Measurements from ENCODE around the gene ITGBL1. TPM values are rescaled to one million over a fixed set of nuclear protein-coding genes. Genes with fewer than 3 reads are reported as not detected.

Gene ITGBL1
- total RNA-seq, 2 experiments from 2014 or later: not detected

- no peaks in the 10 kb centered on the region for H3K4me1 ChIP-seq (ENCODE audit: insufficient read depth, low read length)
- no peak overlapping the region for H3K27ac Mint-ChIP-seq
- no peaks in the 10 kb centered on the region for H3K4me1 Mint-ChIP-seq (ENCODE audit: low read depth)
- no peaks in the 10 kb centered on the region for H3K27me3 ChIP-seq (ENCODE audit: control insufficient read depth in 1 of 2, insufficient read depth in 2 of 2, low read length in 2 of 2)
- ChIA-PET CTCF (no interaction called here), POLR2A (no interaction called here)
- ATAC-seq (ENCODE audit: poor library complexity): no peak
- peaks cover 13% of the 10 kb centered on the region for H3K27me3 Mint-ChIP-seq
- H3K36me3 ChIP-seq (ENCODE audit: insufficient read depth, low read length): no peaks in the 10 kb centered on the region
- no peak overlapping the region for H3K4me3 Mint-ChIP-seq
- H3K36me3 Mint-ChIP-seq (ENCODE audit: low read depth): no peaks in the 10 kb centered on the region
- H3K4me3 ChIP-seq (ENCODE audit: low read length): no peak overlapping the region
- intact Hi-C loops (cut with DNase I, micrococcal nuclease): no loop called here
- no peak overlapping the region for H3K27ac ChIP-seq (ENCODE audit: low read depth in 1 of 2, low read length in 2 of 2)
- DNase-seq: no peak
- H3K9me3 ChIP-seq (ENCODE audit: control insufficient read depth in 1 of 2, insufficient read depth in 1 of 2, low read length in 2 of 2): no peaks in the 10 kb centered on the region
- H3K9me3 Mint-ChIP-seq: no peaks in the 10 kb centered on the region
- no peak for TF ChIP-seq CTCF (IDR thresholded peaks at IDR 0.05)
Measured at GRCh38 chr13:101552286-101552685, 99.8 kb downstream of the ITGBL1 start.

GRCh38 chr13:101552786-101553185 is 100.3 kb downstream of the ITGBL1 start:
- POLR2A ChIA-PET: no interaction called here
- CTCF ChIA-PET: no interaction called here
- Histone ChIP-seq H3K27ac (ENCODE audit: low read depth in 1 of 2, low read length in 2 of 2) (no peak overlapping the region), H3K9me3 (ENCODE audit: control insufficient read depth in 1 of 2, insufficient read depth in 1 of 2, low read length in 2 of 2) (no peaks in the 10 kb centered on the region), H3K27me3 (ENCODE audit: control insufficient read depth in 1 of 2, insufficient read depth in 2 of 2, low read length in 2 of 2) (no peaks in the 10 kb centered on the region), H3K4me3 (ENCODE audit: low read length) (no peak overlapping the region), H3K36me3 (ENCODE audit: insufficient read depth, low read length) (no peaks in the 10 kb centered on the region), H3K4me1 (ENCODE audit: insufficient read depth, low read length) (no peaks in the 10 kb centered on the region)
- Mint-ChIP-seq H3K4me1 (ENCODE audit: low read depth) (no peaks in the 10 kb centered on the region), H3K4me3 (no peak overlapping the region), H3K36me3 (ENCODE audit: low read depth) (no peaks in the 10 kb centered on the region), H3K27ac (no peak overlapping the region), H3K9me3 (no peaks in the 10 kb centered on the region), H3K27me3 (peaks cover 13% of the 10 kb centered on the region)
- ATAC-seq (ENCODE audit: poor library complexity): no peak
- DNase-seq: no peak
- no peak for TF ChIP-seq CTCF (IDR thresholded peaks at IDR 0.05)
- intact Hi-C loops (cut with DNase I, micrococcal nuclease): no loop called here

GRCh38 chr13:101554420-101555125 is 102.1 kb downstream of the ITGBL1 start:
- peaks cover 0 to 5% of the 10 kb centered on the region in 2 experiments for H3K27me3 ChIP-seq (ENCODE audit: control insufficient read depth in 1 of 2, insufficient read depth in 2 of 2, low read length in 2 of 2)
- ChIA-PET CTCF (no interaction called here), POLR2A (no interaction called here)
- TF ChIP-seq CTCF (IDR thresholded peaks at IDR 0.05): no peak
- H3K27ac ChIP-seq (ENCODE audit: low read depth in 1 of 2, low read length in 2 of 2): no peak overlapping the region
- no peaks in the 10 kb centered on the region for H3K9me3 ChIP-seq (ENCODE audit: control insufficient read depth in 1 of 2, insufficient read depth in 1 of 2, low read length in 2 of 2)
- H3K36me3 Mint-ChIP-seq (ENCODE audit: low read depth): no peaks in the 10 kb centered on the region
- no peak for ATAC-seq (ENCODE audit: poor library complexity)
- no peak overlapping the region for H3K27ac Mint-ChIP-seq
- H3K4me3 Mint-ChIP-seq: no peak overlapping the region
- no peak overlapping the region for H3K4me3 ChIP-seq (ENCODE audit: low read length)
- no peaks in the 10 kb centered on the region for H3K9me3 Mint-ChIP-seq
- no peaks in the 10 kb centered on the region for H3K36me3 ChIP-seq (ENCODE audit: insufficient read depth, low read length)
- no peaks in the 10 kb centered on the region for H3K4me1 ChIP-seq (ENCODE audit: insufficient read depth, low read length)
- peaks cover 27% of the 10 kb centered on the region for H3K27me3 Mint-ChIP-seq
- DNase-seq: no peak
- no peaks in the 10 kb centered on the region for H3K4me1 Mint-ChIP-seq (ENCODE audit: low read depth)
- intact Hi-C loops (cut with DNase I, micrococcal nuclease): no loop called here
